T47D (cell line): ENCODE results near the gene TNFSF10.
"Not testable (repeated sequence)": the region's sequence is repeated elsewhere in the genome, so short reads cannot be mapped to it uniquely, and the experiment has no call there.

ENCODE experiments used
- DNase-seq, 2 experiments: peaks; one replicate each; pipeline versions ENCODE4 v3.0.0 to v3.0.0-alpha.2; 2011 to 2012; ENCODE audit warnings: low read depth in 1 of 2, low spot score in 1 of 2
- JUND ChIP-seq: IDR thresholded peaks from 2 replicates; pipeline ENCODE4 v1.6.1; 2012; ENCODE audit warnings: low read depth
- in situ Hi-C: cut with HindIII; loops from 2 replicates; pipeline ENCODE4 v1.10.0; 2016; ENCODE audit warnings: low sequenced_read_pairs, low pct_unique_long_range_greater_than_20kb

The TNFSF10 gene

GRCh38 chr3:172539273-172539672 is 16.0 kb upstream of the TNFSF10 start:
- in situ Hi-C loops = no loop called here
- no peak for TF ChIP-seq JUND
- no peak for DNase-seq

- no peak for DNase-seq
- no peak for TF ChIP-seq JUND
- in situ Hi-C loops = no loop called here
Measured at GRCh38 chr3:172538368-172539151, 15.3 kb upstream of the TNFSF10 start.

GRCh38 chr3:172537507-172538158 is 14.4 kb upstream of the TNFSF10 start:
- TF ChIP-seq JUND = no peak
- in situ Hi-C loops = no loop called here
- DNase-seq = no peak

- no peak for DNase-seq
- no peak for TF ChIP-seq JUND
- in situ Hi-C loops = no loop called here
Measured at GRCh38 chr3:172536993-172537419, 13.8 kb upstream of the TNFSF10 start.

- in situ Hi-C loops = no loop called here
- peak; percentile 78 to 98 for DNase-seq
- peak; percentile 56; the same call in 1 of the 2 replicates for TF ChIP-seq JUND
Measured at GRCh38 chr3:172536505-172536904, 13.3 kb upstream of the TNFSF10 start.

GRCh38 chr3:172530566-172530965 is 7.3 kb upstream of the TNFSF10 start:
- in situ Hi-C loops = no loop called here
- no peak for TF ChIP-seq JUND
- DNase-seq = no peak

- in situ Hi-C loops = no loop called here
- no peak for DNase-seq
- TF ChIP-seq JUND = no peak
Measured at GRCh38 chr3:172530101-172530561, 6.9 kb upstream of the TNFSF10 start.

- no peak for TF ChIP-seq JUND
- DNase-seq = no peak
- in situ Hi-C loops = no loop called here
Measured at GRCh38 chr3:172528677-172529076, 5.4 kb upstream of the TNFSF10 start.

GRCh38 chr3:172527306-172527705 is 4.1 kb upstream of the TNFSF10 start:
- in situ Hi-C loops = no loop called here
- no peak for TF ChIP-seq JUND
- DNase-seq = no peak

GRCh38 chr3:172525116-172525613 is 1.9 kb upstream of the TNFSF10 start:
- no peak for DNase-seq
- TF ChIP-seq JUND = no peak
- in situ Hi-C loops = no loop called here

GRCh38 chr3:172524611-172525010 is 1.4 kb upstream of the TNFSF10 start:
- no peak for TF ChIP-seq JUND
- in situ Hi-C loops = no loop called here
- DNase-seq = no peak

- in situ Hi-C loops, DNase-seq: not testable (repeated sequence)
Measured at GRCh38 chr3:172521837-172522726, 1.1 kb downstream of the TNFSF10 start.

GRCh38 chr3:172520301-172520831 is 2.9 kb downstream of the TNFSF10 start:
- no peak for DNase-seq
- no peak for TF ChIP-seq JUND
- in situ Hi-C loops = no loop called here
